PFSK-1 (cell line): ENCODE data around the gene EPC1.

Experiments
- FOXP2 ChIP-seq: optimal IDR thresholded peaks from 2 replicates; pipeline ENCODE3; 2011; ENCODE audit warnings: borderline replicate concordance, control low read depth, inconsistent platforms; ENCODE audit not compliant: insufficient read depth; ENCODE audit errors: extremely low read length, extremely low read depth
- POLR2AphosphoS5 ChIP-seq: IDR thresholded peaks from 2 replicates; pipeline ENCODE4 v1.6.1; 2012; ENCODE audit warnings: low read depth, mild to moderate bottlenecking, control low read depth, low read length, moderate library complexity
- TAF1 ChIP-seq: IDR thresholded peaks from 2 replicates; pipeline ENCODE4 v1.6.1; 2012; ENCODE audit warnings: low read length, control low read depth, borderline replicate concordance; ENCODE audit not compliant: insufficient read depth

DNA sequence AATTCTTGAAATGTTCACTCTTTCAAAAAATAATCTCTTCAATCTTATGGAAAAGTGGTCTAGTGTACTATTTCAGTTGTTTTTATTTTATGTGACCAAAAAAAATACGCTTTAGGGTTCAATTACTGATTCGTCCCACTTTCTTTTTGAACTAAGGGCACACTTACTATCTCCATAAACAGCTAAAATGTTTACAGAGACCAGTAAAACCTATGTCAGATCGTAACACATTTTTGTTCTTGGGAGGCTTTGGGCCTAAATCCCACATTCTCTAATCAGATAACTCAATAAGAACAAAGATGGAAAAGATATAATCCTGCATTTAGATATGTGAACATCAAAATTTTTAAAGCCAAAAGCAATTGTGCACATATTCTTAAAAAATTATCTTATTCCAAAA, 29.8 kb upstream of the EPC1 start:
- TF ChIP-seq POLR2AphosphoS5 (no peak), TAF1 (no peak), FOXP2 (no peak)
